Gastroesophageal sphincter (tissue), 4 donors: ENCODE data around the gene RRBP1. TPM values are rescaled to one million over a fixed set of nuclear protein-coding genes. Genes with fewer than 3 reads are reported as not detected.
A peak's percentile ranks its signal among the peaks of the same experiment; 100 is the strongest.

Experiments used
- ATAC-seq: fragments of 150-250 bp; one replicate; pipeline ENCODE4 v1.9.1; 2016; ENCODE audit warnings: mild to moderate bottlenecking, moderate library complexity
- H3K27ac ChIP-seq, 4 donors: fragments of 200-600 bp; sonication (generic) in 3 of 4; 1 replicate in 3 of 4; 2 replicates in 1 of 4; pipeline ENCODE4 v1.5.1; 2016 to 2019
- H3K27me3 ChIP-seq: fragments of 200-600 bp; sonication (generic); one replicate; pipeline ENCODE4 v1.5.1; 2019
- H3K36me3 ChIP-seq, 2 donors: fragments of 200-600 bp; sonication (generic); one replicate each; pipeline ENCODE4 v1.5.1; 2019; ENCODE audit warnings: control low read depth in 1 of 2
- H3K4me1 ChIP-seq, 3 donors: fragments of 200-600 bp; sonication (generic); 1 replicate in 2 of 3; 2 replicates in 1 of 3; pipeline ENCODE4 v1.5.1; 2016 to 2019; ENCODE audit warnings: control low read depth in 2 of 3
- H3K4me3 ChIP-seq, 2 donors: fragments of 200-600 bp; sonication (generic); one replicate each; pipeline ENCODE4 v1.5.1; 2019; ENCODE audit warnings: mild to moderate bottlenecking in 1 of 2, moderate library complexity in 1 of 2
- H3K9me3 ChIP-seq, 3 donors: fragments of 200-600 bp; sonication (generic); one replicate each; pipeline ENCODE4 v1.5.1; 2017 to 2019; ENCODE audit warnings: control low read depth in 2 of 3
- EP300 ChIP-seq: sonication (generic); formaldehyde crosslinking; IDR thresholded peaks from one replicate; pipeline ENCODE4 v1.6.1; 2017; ENCODE audit warnings: antibody characterized with exemption, mild to moderate bottlenecking
- POLR2A ChIP-seq, 2 donors: fragments of 450-650 bp; IDR thresholded peaks; one replicate each; pipeline ENCODE4 v1.6.1; 2017; ENCODE audit warnings: antibody characterized with exemption in 2 of 2, mild to moderate bottlenecking in 2 of 2, moderate library complexity in 1 of 2
- POLR2AphosphoS5 ChIP-seq: sonication (generic); formaldehyde crosslinking; IDR thresholded peaks from one replicate; pipeline ENCODE4 v1.6.1; 2017; ENCODE audit warnings: antibody characterized with exemption
- WGBS, 2 donors: methylation state at CpG; one replicate each; pipeline ENCODE4 v1.1.5; 2018; ENCODE audit warnings: low coverage in 1 of 2; 5-methylcytosine and 5-hydroxymethylcytosine counted together
- total RNA-seq, 4 donors: library from RNA; depleted of rRNA; stranded (reverse); fragments of >200 nt; gene quantifications; one replicate each; pipeline ENCODE4 v1.1.0, GENCODE V29; 2016
- TF ChIP-seq, protein P1 (sequence below), 4 experiments: fragments of 200-600 bp in 2 of 4; fragments of 450-650 bp in 2 of 4; sonication (generic) in 1 of 4; IDR thresholded peaks; one replicate each; pipeline ENCODE4 v1.5.1; 2017 to 2019; ENCODE audit warnings: antibody characterized with exemption in 4 of 4, mild to moderate bottlenecking in 2 of 4, moderate library complexity in 2 of 4

The RRBP1 gene
- total RNA-seq, 4 donors from 2014 or later: 61.2 to 89.8 (median 64.7) TPM

DNA sequence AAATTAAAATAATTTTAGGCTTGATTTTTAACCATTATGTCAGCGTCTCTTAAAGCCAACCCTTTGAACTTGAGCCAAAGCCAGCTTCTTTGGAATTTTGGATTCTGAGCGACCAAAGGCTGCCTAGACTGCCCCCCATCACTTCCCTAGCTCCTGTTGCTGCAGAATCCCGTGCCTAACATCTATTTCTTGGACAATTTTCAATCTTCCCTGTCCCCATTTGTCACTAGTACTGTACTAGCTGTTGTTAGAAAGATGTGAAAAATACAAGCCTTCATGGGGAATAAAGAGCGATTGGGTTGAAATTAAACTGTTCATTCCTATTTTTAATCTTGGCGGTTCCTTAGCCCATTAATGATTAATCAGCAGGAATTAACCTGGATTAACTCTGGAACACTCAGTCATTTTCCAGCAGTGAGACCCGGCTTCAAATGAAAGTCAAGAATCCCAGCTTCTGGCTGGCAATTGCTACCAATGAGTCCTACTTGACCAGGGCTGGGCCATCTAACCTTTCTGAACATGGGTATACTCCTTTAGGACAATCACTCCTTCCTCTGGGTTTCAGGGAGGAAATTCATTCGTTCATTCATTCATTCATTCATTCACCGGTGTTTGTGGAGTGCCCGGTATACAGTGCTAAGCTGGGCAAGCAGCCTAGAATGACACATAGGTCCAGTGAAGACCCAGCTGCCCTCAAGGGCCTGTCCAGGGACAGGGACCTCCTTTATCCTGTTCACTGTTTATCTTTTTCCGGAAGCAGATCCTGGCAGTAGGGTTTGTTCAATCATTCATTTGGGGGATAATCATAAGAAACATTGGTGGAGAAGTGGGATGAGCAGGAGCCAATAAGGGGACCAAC lies 1.4 kb upstream of the RRBP1 start:
- WGBS, 2 donors: 42 to 55% methylated on average over 5 to 7 of the region's 10 CpGs
- Histone ChIP-seq H3K27ac (no peak overlapping the region), H3K4me1 (peaks cover 0 to 31% (median 12%) of the 10 kb centered on the region in 3 donors), H3K36me3 (no peaks in the 10 kb centered on the region), H3K4me3 (no peak overlapping the region), H3K9me3 (no peaks in the 10 kb centered on the region), H3K27me3 (no peaks in the 10 kb centered on the region)
- ATAC-seq: no peak
- TF ChIP-seq POLR2AphosphoS5 (peak; percentile 15), POLR2A (IDR thresholded peaks at IDR 0.05) (no peak), EP300 (no peak)
- TF ChIP-seq, protein P1, sequence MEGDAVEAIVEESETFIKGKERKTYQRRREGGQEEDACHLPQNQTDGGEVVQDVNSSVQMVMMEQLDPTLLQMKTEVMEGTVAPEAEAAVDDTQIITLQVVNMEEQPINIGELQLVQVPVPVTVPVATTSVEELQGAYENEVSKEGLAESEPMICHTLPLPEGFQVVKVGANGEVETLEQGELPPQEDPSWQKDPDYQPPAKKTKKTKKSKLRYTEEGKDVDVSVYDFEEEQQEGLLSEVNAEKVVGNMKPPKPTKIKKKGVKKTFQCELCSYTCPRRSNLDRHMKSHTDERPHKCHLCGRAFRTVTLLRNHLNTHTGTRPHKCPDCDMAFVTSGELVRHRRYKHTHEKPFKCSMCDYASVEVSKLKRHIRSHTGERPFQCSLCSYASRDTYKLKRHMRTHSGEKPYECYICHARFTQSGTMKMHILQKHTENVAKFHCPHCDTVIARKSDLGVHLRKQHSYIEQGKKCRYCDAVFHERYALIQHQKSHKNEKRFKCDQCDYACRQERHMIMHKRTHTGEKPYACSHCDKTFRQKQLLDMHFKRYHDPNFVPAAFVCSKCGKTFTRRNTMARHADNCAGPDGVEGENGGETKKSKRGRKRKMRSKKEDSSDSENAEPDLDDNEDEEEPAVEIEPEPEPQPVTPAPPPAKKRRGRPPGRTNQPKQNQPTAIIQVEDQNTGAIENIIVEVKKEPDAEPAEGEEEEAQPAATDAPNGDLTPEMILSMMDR (IDR thresholded peaks at IDR 0.05): no peak

DNA sequence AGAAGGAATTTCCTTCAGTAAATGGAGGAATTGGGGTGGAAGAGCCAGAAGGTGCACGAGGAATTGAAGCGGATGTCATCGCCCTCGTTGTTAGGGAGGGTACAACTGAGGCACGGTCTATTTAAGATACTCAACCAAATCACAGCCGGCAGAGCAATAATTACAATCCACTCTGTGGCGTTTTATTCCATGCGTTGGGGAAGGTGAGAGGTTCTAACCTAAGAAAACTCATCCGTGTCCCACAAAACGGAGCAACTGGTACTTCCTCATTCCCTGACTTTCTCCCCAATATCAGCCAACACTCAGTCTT lies 802 bp upstream of the RRBP1 start:
- peak overlapping the region; percentile 9 to 95 (median 88) for H3K27ac ChIP-seq
- ATAC-seq: no peak
- 36 to 45% methylated on average over 10 of the region's 10 CpGs for WGBS, 2 donors
- H3K4me3 ChIP-seq: peak overlapping the region; percentile 42 to 83
- TF ChIP-seq POLR2A (IDR thresholded peaks at IDR 0.05): no peak
- no peaks in the 10 kb centered on the region for H3K27me3 ChIP-seq
- H3K9me3 ChIP-seq: no peaks in the 10 kb centered on the region
- peaks cover 0 to 31% (median 12%) of the 10 kb centered on the region in 3 donors for H3K4me1 ChIP-seq
- peaks cover 0 to 5% of the 10 kb centered on the region in 2 donors for H3K36me3 ChIP-seq

DNA sequence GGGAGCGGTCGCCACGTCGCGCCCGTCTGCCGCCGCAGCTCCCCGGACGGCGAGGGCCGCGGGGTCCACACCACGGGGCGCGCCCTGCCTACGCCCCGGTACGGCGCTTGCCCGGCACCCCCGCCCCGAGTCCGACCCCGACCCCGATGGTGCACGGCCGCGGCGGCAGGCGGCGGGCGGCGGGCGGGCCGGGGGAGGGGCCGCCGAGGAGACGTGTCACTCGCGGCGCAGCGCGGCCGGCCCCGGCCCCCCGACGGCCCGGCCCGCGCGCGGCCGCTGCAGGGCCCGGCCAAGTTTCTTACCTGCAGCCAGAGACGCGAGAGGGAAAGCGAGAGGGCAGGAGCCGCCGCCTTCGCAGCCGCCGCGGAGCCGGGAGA lies 328 bp downstream of the RRBP1 start:
- peaks cover 0 to 34% (median 12%) of the 10 kb centered on the region in 3 donors for H3K4me1 ChIP-seq
- TF ChIP-seq EP300 (no peak), POLR2AphosphoS5 (no peak), POLR2A (IDR thresholded peaks at IDR 0.05) (no peak)
- TF ChIP-seq, protein P1 (IDR thresholded peaks at IDR 0.05): no peak
- no peaks in the 10 kb centered on the region for H3K9me3 ChIP-seq
- peak; percentile 4 for ATAC-seq
- no CpG with 5 or more reads among the region's 65 CpGs for WGBS, 2 donors
- peak overlapping the region; percentile 83 to 99 (median 95) for H3K27ac ChIP-seq
- H3K27me3 ChIP-seq: no peaks in the 10 kb centered on the region
- peaks cover 0 to 13% of the 10 kb centered on the region in 2 donors for H3K36me3 ChIP-seq
- peak overlapping the region; percentile 55 to 83 for H3K4me3 ChIP-seq

DNA sequence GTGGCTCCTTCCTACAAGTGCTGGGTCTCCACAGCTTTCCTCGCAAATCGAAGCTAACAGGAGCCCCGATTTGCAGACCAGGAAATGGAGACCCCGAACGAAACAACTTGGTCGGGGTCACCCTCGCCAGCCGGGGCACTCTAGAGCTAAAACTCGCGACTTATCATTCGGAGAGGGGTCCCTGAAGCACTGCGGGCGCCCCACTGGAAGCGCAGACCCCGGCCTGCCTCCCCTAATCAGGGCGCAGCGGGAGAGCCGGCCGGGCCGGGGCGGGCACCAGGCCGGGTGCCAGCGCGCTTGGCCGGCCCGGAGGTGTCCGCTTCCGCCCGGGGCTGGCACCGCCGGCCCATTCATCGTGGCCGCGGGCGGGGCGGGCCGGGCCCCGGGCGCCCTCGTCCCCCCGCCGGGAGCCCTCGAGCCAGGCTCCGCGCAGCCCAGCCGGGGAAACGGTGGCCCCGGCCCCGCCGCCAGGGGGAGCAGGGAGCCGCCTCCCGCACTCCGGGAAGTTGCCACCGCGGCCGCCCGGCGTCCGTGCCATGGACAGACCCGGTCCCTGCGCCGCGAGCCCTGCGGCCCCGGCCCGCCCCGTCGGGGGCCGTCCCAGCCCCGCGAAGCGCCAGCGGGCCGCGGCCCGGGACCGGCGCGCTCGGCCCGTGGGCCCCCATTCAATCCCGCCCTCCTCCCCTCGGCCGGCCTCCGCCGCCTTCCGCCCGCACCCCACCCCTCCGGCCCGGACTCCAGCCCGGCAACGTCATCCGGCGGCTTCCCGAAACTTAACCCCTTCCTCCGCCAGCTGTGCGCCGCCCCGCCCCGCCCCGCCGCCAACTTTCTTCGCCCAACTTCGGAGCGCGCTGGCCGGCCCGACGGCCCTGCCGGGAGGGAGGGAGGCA lies 961 bp downstream of the RRBP1 start:
- Histone ChIP-seq H3K27ac (peak overlapping the region; percentile 83 to 99 (median 95)), H3K36me3 (peaks cover 0 to 20% of the 10 kb centered on the region in 2 donors), H3K4me1 (peaks cover 0 to 40% (median 12%) of the 10 kb centered on the region in 3 donors), H3K27me3 (no peaks in the 10 kb centered on the region), H3K9me3 (no peaks in the 10 kb centered on the region), H3K4me3 (peak overlapping the region; percentile 55 to 83)
- ATAC-seq: peak; percentile 65
- peak in 1 of 2 donors; percentile 29 for TF ChIP-seq POLR2A (IDR thresholded peaks at IDR 0.05)
- TF ChIP-seq POLR2AphosphoS5: no peak
- TF ChIP-seq, protein P1 (IDR thresholded peaks at IDR 0.05): peak in 3 of 4 experiments; percentile 75 to 98 (median 96)
- no CpG with 5 or more reads among the region's 110 CpGs for WGBS, 2 donors
